A549 (cell line): Measurements from ENCODE around the gene KCNQ1.

Experiments used
- CEBPB ChIP-seq, 2 experiments: fragments of >200 bp in 1 of 2; sonication (Bioruptor Twin) in 1 of 2; formaldehyde crosslinking in 1 of 2; IDR thresholded peaks; 2 replicates each; pipeline ENCODE4 v1.6.1; 2012 to 2016
- ESRRA ChIP-seq: fragments of 150-350 bp; IDR thresholded peaks from 2 replicates; pipeline ENCODE4 v1.6.1; 2014; ENCODE audit warnings: mild to moderate bottlenecking, low read length, borderline replicate concordance
- JUNB ChIP-seq: fragments of >200 bp; sonication (Bioruptor Twin); formaldehyde crosslinking; IDR thresholded peaks from 2 replicates; pipeline ENCODE4 v1.6.1; 2016
- MAFK ChIP-seq: fragments of 450-650 bp; IDR thresholded peaks from 2 replicates; pipeline ENCODE4 v1.6.1; 2014; ENCODE audit not compliant: partially characterized antibody
- MAZ ChIP-seq: fragments of 150-350 bp; IDR thresholded peaks from 2 replicates; pipeline ENCODE4 v1.6.1; 2014; ENCODE audit warnings: antibody characterized with exemption, low read depth, low read length, borderline replicate concordance
- NFE2L2 ChIP-seq: fragments of 150-350 bp; conservative IDR thresholded peaks from 2 replicates; pipeline ENCODE4 v1.6.1; 2014; ENCODE audit warnings: low read length
- POLR2A ChIP-seq: IDR thresholded peaks from 2 replicates; pipeline ENCODE4 v1.6.1; 2012; ENCODE audit warnings: mild to moderate bottlenecking, low read length
- RAD21 ChIP-seq, 2 experiments: fragments of >200 bp in 1 of 2; sonication (Bioruptor Twin) in 1 of 2; formaldehyde crosslinking in 1 of 2; IDR thresholded peaks in 1 of 2; conservative IDR thresholded peaks in 1 of 2; 2 replicates in 1 of 2; 3 replicates in 1 of 2; pipeline ENCODE4 v1.6.1; 2012 to 2018; ENCODE audit warnings: inconsistent platforms in 1 of 2
- REST ChIP-seq: fragments of 200-600 bp; sonication (generic); IDR thresholded peaks from 2 replicates; pipeline ENCODE4 v1.6.1; 2016; ENCODE audit warnings: antibody characterized with exemption, mild to moderate bottlenecking, moderate library complexity
- SREBF2 ChIP-seq: fragments of 450-650 bp; IDR thresholded peaks from 2 replicates; pipeline ENCODE4 v1.6.1; 2014; ENCODE audit warnings: mild to moderate bottlenecking, moderate library complexity
- TF ChIP-seq, protein P1 (sequence below): fragments of >200 bp; sonication (Bioruptor Twin); formaldehyde crosslinking; IDR thresholded peaks from 3 replicates; pipeline ENCODE4 v1.5.1; 2016
- TF ChIP-seq, protein P2 (sequence below): IDR thresholded peaks from 2 replicates; pipeline ENCODE4 v1.6.1; 2012

- TF ChIP-seq, protein P1, sequence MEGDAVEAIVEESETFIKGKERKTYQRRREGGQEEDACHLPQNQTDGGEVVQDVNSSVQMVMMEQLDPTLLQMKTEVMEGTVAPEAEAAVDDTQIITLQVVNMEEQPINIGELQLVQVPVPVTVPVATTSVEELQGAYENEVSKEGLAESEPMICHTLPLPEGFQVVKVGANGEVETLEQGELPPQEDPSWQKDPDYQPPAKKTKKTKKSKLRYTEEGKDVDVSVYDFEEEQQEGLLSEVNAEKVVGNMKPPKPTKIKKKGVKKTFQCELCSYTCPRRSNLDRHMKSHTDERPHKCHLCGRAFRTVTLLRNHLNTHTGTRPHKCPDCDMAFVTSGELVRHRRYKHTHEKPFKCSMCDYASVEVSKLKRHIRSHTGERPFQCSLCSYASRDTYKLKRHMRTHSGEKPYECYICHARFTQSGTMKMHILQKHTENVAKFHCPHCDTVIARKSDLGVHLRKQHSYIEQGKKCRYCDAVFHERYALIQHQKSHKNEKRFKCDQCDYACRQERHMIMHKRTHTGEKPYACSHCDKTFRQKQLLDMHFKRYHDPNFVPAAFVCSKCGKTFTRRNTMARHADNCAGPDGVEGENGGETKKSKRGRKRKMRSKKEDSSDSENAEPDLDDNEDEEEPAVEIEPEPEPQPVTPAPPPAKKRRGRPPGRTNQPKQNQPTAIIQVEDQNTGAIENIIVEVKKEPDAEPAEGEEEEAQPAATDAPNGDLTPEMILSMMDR: no peak
- TF ChIP-seq RAD21 (conservative IDR thresholded peaks at IDR 0.05 in 1 of 2, IDR thresholded peaks at IDR 0.05 in 1 of 2) (no peak), MAZ (no peak), JUNB (no peak), ESRRA (no peak), POLR2A (no peak), REST (no peak), MAFK (no peak), SREBF2 (no peak), NFE2L2 (no peak), CEBPB (IDR thresholded peaks at IDR 0.05) (no peak)
- TF ChIP-seq, protein P2, sequence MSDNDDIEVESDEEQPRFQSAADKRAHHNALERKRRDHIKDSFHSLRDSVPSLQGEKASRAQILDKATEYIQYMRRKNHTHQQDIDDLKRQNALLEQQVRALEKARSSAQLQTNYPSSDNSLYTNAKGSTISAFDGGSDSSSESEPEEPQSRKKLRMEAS: no peak
These were observed 22.8 kb upstream of the KCNQ1 start for GRCh38 chr11:2421996-2422395.
